ENCODE measurements around the gene KRTAP12-3. TPM values are rescaled to one million over a fixed set of nuclear protein-coding genes. Genes with fewer than 3 reads are reported as not detected.

The KRTAP12-3 gene
- total RNA-seq, 2 donors from 2014 or later: not detected

GRCh38 chr21:44617071-44617501, 40.6 kb upstream of the KRTAP12-3 start:
- Histone ChIP-seq H3K36me3 (ENCODE audit: control insufficient read depth, insufficient read depth, low read length) (no peaks in the 10 kb centered on the region), H3K4me1 (ENCODE audit: control insufficient read depth, insufficient read depth, low read length) (no peaks in the 10 kb centered on the region), H3K4me3 (ENCODE audit: low read length) (no peak overlapping the region), H3K9ac (ENCODE audit: extremely low read depth, low read length, poor library complexity, severe bottlenecking) (no peak overlapping the region), H3K27me3 (ENCODE audit: control insufficient read depth, insufficient read depth, low read length, poor library complexity, severe bottlenecking) (no peaks in the 10 kb centered on the region), H3K9me3 (ENCODE audit: control insufficient read depth, low read length) (peaks cover 28% of the 10 kb centered on the region), H3K27ac (ENCODE audit: low read depth, low read length) (no peak overlapping the region)
- WGBS, 2 experiments (ENCODE audit: insufficient coverage in 1 of 2, insufficient read length in 1 of 2): 77 to 79% methylated on average over 3 to 8 of the region's 8 CpGs
- Mint-ChIP-seq H3K27me3 (ENCODE audit: insufficient read depth) (peaks cover 2% of the 10 kb centered on the region), H3K27ac (no peak overlapping the region), H3K9me3 (peaks cover 32% of the 10 kb centered on the region), H3K4me3 (no peak overlapping the region), H3K4me1 (peaks cover 4% of the 10 kb centered on the region), H3K36me3 (ENCODE audit: low read depth) (no peaks in the 10 kb centered on the region)
- TF ChIP-seq CTCF (conservative IDR thresholded peaks at IDR 0.05): no peak
- DNase-seq: peak; percentile 57

DNA sequence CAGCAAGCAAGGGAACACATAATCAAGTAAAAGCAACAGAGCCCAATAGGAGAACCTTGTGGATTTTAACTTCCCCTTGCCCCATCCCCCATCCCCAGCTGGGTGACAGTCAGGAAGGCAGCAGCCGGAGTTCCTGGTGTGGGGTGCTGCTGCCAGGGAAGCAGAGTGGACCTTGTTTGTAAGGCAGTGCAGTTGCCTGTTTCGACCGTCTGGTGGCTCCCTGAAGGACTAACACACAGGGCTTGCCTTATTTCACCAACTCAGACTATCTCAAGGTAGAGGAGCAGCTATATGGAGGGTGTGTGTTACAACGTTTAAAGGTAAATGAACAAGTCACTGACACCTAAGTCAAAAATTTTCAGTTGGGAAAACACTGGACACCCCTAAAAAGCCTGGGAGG, 39.2 kb upstream of the KRTAP12-3 start:
- no peak overlapping the region for H3K9ac ChIP-seq (ENCODE audit: extremely low read depth, low read length, poor library complexity, severe bottlenecking)
- Mint-ChIP-seq H3K36me3 (ENCODE audit: low read depth) (no peaks in the 10 kb centered on the region), H3K4me1 (peaks cover 4% of the 10 kb centered on the region), H3K27ac (no peak overlapping the region), H3K4me3 (no peak overlapping the region), H3K9me3 (peaks cover 42% of the 10 kb centered on the region), H3K27me3 (ENCODE audit: insufficient read depth) (peaks cover 2% of the 10 kb centered on the region)
- 83 to 86% methylated on average over 1 to 4 of the region's 4 CpGs for WGBS, 2 experiments (ENCODE audit: insufficient coverage in 1 of 2, insufficient read length in 1 of 2)
- no peaks in the 10 kb centered on the region for H3K36me3 ChIP-seq (ENCODE audit: control insufficient read depth, insufficient read depth, low read length)
- H3K27ac ChIP-seq (ENCODE audit: low read depth, low read length): no peak overlapping the region
- H3K9me3 ChIP-seq (ENCODE audit: control insufficient read depth, low read length): peaks cover 40% of the 10 kb centered on the region
- no peaks in the 10 kb centered on the region for H3K27me3 ChIP-seq (ENCODE audit: control insufficient read depth, insufficient read depth, low read length, poor library complexity, severe bottlenecking)
- no peak overlapping the region for H3K4me3 ChIP-seq (ENCODE audit: low read length)
- DNase-seq: peak; percentile 77
- TF ChIP-seq CTCF (conservative IDR thresholded peaks at IDR 0.05): peak; percentile 69
- no peaks in the 10 kb centered on the region for H3K4me1 ChIP-seq (ENCODE audit: control insufficient read depth, insufficient read depth, low read length)

- Histone ChIP-seq H3K9me3 (ENCODE audit: control insufficient read depth, low read length) (peaks cover 44% of the 10 kb centered on the region), H3K9ac (ENCODE audit: extremely low read depth, low read length, poor library complexity, severe bottlenecking) (no peak overlapping the region), H3K4me3 (ENCODE audit: low read length) (no peak overlapping the region), H3K4me1 (ENCODE audit: control insufficient read depth, insufficient read depth, low read length) (no peaks in the 10 kb centered on the region), H3K27ac (ENCODE audit: low read depth, low read length) (no peak overlapping the region), H3K27me3 (ENCODE audit: control insufficient read depth, insufficient read depth, low read length, poor library complexity, severe bottlenecking) (no peaks in the 10 kb centered on the region), H3K36me3 (ENCODE audit: control insufficient read depth, insufficient read depth, low read length) (no peaks in the 10 kb centered on the region)
- Mint-ChIP-seq H3K9me3 (peaks cover 46% of the 10 kb centered on the region), H3K4me1 (peaks cover 4% of the 10 kb centered on the region), H3K27ac (no peak overlapping the region), H3K4me3 (no peak overlapping the region), H3K36me3 (ENCODE audit: low read depth) (no peaks in the 10 kb centered on the region), H3K27me3 (ENCODE audit: insufficient read depth) (peaks cover 2% of the 10 kb centered on the region)
- no peak for DNase-seq
- WGBS, 2 experiments (ENCODE audit: insufficient coverage in 1 of 2, insufficient read length in 1 of 2): 95 to 97% methylated on average over 3 of the region's 3 CpGs
- no peak for TF ChIP-seq CTCF (conservative IDR thresholded peaks at IDR 0.05)
Observed at GRCh38 chr21:44618909-44619308, 38.8 kb upstream of the KRTAP12-3 start.

Data from endodermal cell (in vitro differentiated cells).